GM18517 (cell line): ENCODE measurements around the gene GNG8.

Source experiments
- ATAC-seq: cut with Tn5 transposase; IDR thresholded peaks from one replicate; pipeline ENCODE4 v1.9.1; 2021; ENCODE audit warnings: mild to moderate bottlenecking, moderate library complexity; ENCODE audit not compliant: unreplicated experiment

GNG8 gene

DNA sequence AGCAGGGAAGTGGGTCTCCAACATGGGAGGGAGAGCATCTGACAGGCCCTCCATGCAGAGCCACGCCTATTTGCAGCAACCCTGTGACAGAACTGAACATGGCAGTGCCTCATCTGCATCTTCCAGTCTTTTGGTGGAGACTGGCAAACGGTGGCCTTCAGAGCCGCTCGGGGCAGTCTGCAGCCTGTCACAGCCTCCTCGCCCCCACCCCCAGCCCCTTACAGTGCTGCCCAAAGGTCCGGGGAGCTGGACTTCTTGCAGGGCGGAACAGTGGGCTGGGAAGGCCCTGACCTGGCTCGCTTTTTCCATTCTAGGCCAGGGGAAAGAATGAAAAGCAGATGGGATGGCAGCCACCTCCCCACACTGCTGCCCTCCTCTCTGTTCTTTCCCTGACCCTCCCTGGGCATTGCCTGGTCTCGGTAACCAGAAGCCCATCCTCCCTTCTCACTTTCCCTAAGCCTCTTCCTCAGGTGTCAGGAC is 32.2 kb downstream of the GNG8 start:
- no peak for ATAC-seq

DNA sequence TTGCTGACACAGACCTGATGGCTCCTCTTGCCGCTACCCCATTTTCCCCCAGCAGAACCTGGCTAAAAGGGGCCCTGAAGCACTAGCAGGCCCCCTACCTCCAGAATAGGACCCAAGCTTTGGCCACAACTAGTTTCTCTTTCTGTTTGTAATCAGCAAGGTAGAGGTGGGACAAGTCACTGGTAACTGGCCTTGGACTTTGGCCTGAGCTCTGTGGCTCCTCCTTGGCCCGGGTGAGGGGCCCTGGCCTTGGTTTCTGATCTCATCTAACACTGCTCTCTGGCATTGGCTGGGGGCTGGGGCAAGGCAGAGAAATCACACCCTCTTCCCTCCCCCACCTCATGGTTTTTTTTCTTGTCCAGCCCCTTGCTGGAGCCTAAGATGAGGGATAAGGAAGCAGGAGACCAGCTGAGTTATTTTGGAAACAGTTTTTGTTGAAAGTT is 32.8 kb downstream of the GNG8 start:
- no peak for ATAC-seq

DNA sequence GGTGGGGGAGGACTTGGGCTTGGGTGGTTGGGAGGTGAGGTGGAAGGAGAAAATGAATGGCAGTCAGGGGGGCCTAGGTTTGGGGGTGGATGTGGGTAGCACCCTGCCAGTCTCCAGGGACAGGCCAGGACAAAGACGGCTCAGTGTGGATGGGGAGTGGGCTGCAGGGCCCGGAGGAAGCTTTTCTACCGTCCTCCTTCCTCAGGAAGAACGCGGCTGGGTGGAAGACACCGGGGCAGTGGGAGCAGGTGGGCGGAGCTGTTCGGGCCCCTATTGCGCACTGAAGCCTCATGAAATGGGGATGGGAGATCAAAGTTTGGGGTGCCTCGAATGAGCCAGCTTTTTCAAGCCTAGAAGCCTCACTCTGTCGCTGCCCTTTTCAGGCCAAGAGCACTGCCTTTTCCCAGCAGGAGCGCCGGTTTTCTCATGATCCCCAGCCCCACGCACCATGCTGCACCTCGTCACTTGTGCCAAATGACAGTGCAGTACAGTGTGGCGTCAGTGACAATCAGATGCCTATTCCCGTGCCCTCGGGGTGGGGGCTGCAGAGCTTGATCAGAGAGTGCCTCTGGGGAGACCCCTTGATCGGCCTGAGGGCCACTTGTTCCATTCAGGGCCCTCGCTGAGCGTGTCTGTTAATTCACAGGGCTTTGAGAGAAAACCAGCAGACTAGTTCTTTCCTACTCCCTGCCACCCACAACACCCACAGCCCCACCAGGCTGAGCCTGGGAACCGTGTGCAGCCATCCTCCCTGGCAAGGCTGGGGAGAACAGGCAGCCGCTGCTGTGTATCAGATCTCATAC is 33.4 kb downstream of the GNG8 start:
- ATAC-seq: no peak

DNA sequence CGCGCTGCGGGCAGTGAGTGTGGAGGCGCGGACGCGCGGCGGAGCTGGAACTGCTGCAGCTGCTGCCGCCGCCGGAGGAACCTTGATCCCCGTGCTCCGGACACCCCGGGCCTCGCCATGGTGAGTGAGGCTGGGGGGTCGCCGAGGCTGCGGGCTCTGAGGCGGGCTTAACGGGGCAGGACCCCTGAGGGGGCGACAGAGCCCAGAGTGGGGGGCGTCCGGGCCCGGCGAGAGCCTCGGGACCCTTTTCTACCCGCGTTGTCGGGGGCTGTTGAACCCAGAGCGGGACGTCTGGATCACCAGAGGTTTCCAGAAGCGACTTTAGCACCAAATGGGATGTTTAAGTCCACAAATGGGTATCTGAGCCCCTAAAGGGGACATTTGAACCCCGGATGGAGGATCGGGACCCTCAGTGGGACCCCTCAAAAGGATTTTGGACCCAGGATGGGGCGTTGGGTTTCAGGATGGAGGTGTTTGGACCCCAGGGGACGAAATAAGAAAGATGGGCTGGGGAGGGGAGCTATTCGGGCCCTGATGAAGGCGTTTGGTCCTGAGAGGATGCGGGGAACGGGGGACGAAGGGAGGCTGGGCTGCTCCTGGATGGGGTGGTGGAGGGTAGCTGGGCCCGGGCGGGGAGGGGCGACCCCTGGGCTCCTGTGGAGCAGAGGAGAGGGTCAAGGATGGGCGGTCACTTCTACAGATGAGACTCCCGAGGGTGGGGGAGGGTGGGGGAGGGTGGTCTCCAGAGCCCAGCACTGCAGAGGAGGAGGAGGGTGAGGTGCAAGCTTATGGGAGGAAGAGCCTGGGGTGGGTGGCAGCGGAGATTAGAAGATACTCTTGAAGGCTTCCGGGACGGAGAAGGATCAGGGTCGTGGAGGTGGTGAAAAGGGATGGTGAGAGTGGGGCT is 34.4 kb downstream of the GNG8 start, which contains the start of gene CALM3:
CALM3 (plus strand) TSS at position 13 of the 907 bp plus-strand sequence; CDS start at position 118, 105 bp downstream.
- ATAC-seq: no peak

DNA sequence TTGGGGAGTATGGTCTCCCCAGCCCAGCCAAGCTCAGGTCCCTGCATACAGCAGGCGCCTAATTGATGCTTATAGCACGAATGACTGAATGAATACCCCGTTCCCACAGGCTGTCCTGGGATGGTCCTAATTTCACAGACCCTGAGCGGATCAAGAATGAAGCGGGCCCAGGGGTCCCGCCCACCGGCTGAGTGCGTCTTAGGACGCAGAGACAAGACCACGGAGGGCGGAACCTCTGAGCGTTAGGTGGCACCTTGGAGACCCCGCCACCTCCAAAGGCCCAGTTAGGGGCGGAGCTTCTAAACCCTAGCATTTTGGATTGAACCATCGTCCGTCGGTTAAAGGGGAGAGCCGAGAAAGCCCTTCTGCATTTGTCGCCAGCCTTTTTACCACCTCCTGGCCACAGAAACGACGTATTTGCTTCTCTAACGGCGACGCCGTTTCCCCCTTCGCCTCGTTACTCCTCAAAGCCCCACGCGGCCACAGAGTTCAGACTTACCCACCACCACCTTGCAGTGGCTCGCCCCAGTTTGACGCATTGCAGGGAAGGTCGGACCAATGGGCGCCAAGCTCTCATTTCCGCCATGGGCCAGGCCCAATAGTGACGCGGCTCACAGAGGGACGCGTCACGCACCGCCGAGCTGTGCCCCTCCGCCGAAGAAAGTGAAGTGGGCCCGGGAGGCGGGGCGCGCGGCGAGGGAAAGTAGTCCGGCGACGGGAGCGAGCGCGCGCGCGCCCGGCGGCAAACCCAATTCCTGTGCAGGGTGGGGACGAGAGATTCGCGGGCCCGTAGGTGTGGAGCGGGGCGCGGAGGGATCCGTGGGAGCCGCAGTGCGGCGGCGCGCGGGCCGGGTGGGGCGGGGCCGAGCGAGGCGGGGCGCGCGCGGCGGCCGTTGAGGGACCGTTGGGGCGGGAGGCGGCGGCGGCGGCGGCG is 35.4 kb downstream of the GNG8 start:
- ATAC-seq: peak; percentile 78

DNA sequence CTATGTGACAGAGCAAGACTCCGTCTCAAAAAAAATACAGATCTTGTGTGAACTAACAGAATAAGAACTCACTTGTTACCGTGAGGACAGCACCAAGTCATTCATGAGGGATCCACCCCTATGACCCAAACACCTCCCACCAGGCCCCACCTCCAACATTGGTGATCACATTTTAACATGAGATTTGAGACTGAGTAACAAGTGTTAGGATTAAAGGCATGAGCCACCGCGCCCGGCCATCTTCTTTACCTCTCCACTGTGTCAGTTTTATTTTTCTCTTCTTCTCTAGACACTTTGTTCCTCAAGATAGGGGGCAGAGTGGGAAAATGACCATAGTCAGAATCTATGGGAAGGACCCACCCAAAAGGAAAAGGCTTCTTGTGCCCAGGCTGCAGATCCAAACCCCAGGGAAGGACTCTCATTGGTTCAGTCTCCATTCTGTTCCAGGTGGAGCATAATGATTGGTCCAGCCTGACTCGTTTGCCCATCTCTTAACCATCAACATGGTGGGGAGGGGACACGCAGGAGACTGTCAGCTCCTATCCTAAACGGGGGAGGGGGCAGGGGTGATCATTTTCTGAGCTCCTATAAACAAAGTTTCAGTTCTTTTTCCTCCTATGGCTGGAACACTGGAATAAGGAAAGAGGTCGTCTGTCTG is 36.2 kb downstream of the GNG8 start:
- no peak for ATAC-seq

DNA sequence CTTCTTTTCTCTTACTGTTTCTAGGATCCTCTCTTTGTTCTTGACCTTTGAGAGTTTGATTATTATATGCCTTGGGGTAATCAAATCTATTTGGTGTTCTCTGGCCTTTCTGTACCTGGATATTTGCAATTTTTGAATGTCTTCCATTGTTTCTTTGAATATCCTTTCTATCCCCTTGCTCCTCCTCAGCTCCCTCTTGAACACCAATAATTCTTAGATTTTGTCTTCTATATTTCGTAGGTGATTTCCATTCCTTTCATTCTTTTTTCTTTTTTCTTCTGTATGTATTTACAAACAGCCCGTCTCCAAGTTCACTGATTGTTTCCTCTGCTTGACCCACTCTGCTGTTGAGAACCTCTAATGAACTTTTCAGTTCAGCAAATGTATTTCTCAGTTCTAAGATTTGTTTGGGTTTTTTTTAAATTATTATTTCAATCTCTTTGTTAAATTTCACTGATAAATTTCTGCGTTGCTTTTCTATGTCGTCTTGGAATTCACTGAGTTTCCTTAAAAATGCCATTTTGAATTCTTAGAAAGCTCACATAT is 37.6 kb downstream of the GNG8 start:
- no peak for ATAC-seq

DNA sequence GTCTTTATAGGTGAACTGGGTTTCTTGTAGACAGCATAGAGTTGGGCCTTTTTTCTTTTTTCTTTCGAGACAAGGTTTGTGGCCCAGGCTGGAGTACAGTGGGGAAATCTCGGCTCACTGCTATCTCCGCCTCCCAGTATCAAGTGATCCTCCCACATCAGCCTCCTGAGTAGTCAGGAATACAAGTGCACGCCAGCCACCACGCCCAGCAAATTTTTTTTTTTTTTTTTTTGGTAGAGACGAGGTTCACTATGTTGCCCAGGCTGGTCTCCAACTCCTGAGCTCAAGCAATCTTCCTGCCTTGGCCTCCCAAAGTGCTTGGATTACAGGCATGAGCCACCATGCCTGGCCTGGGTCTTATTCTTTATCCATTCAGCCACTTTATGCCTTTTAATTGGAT is 40.0 kb downstream of the GNG8 start:
- no peak for ATAC-seq

DNA sequence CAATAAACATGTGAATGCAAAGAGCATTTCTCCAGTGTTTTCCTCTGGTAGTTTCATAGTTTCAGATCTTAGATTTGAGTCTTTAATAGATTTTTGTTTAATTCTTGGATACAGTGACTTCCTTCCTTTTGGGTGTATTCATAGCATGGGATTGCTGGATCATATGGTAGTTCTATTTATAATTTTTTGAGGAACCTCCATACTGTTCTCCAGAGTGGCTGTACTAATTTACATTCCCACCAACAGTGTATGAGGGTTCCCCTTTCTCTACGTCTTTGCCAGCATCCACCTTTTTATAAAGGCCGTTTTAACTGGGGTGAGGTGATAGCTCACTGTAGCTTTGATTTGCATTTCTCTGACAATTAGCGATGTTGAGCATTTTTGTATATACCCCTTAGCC is 44.1 kb downstream of the GNG8 start:
- no peak for ATAC-seq

DNA sequence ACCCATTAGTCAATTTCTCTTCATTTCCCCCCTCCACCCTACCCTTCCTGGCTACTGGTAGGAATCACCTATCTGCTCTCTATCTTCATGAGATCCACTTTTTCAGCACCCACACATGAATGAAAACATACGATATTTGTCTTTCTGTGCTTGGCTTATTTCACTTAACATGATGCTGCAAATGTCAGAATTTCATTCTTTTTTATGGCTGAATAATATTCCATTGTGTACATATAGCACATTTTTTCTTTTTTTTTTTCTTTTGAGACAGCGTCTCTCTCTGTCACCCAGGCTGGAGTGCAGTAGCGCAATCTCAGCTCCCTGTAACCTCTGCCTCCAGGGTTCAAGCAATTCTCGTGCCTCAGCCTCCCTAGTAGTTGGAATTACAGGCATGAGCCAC is 44.7 kb downstream of the GNG8 start:
- ATAC-seq: no peak

DNA sequence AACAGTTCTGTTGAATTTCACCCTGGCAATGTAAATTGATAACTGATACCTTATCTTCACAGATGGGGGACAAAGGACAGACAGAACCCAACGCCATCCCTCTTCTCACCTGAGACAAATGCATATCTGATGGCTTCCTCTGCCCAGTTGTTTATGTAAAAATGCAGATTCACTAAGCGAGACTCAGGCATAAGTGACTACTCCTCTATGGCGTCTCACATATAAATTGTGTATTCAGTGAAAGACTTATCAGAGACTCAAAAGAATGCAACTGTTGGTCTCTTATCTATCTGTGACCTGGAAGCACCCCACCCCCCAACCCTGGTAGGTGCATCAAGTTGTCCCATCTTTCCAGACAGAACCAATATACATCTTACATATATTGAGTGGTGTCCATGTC is 48.1 kb downstream of the GNG8 start:
- no peak for ATAC-seq

DNA sequence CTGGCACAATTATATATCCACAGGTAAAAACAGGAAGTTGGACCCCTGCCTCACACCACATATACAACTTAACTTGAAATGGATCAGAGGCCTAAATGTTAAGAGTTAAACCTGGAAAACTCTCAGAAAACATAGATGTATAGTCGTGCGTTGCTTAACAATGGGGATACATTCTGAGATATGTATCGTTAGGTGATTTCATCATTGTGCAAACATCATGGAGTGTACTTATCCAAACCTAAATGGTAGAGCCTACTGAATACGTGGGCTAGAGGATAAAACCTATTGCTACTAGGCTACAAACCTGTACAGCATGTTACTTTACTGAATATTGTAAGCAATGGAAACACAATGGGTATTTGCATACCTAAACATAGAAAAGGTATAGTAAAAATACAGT is 49.7 kb downstream of the GNG8 start:
- no peak for ATAC-seq

DNA sequence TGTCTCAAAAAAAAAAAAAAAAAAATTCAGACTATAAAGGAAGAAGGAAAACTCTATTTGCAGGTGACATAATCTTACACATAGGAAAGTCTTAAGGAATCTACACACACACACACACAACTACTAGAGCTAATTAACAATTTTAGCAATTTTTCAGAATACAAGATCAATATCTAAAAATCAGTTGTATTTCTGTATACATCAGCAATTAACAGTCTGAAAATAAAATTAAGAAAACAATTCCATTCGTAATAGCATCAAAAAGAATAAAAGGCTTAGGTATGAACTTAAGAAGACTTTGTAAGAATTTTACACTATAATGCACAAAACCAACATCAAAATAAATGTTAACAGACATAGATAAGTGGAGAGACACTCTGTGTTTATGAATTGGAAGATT is 50.5 kb downstream of the GNG8 start:
- ATAC-seq: no peak
